HEK293 (cell line): ENCODE data around the gene KLHL12.

ENCODE experiments used
- EGR2 ChIP-seq: fragments of 450-650 bp; formaldehyde crosslinking; IDR thresholded peaks from 2 replicates; pipeline ENCODE4 v1.5.1; 2016; ENCODE audit warnings: low read depth, missing biosample characterization, missing genetic modification characterization
- GLIS1 ChIP-seq: fragments of 450-650 bp; formaldehyde crosslinking; IDR thresholded peaks from 2 replicates; pipeline ENCODE4 v1.5.1; 2016; ENCODE audit warnings: missing biosample characterization, missing genetic modification characterization
- HOXD13 ChIP-seq: sonication (generic); formaldehyde crosslinking; IDR thresholded peaks from 2 replicates; pipeline ENCODE4 v1.8.0; 2022; ENCODE audit warnings: missing genetic modification reagents, borderline replicate concordance
- KLF16 ChIP-seq: fragments of 450-650 bp; formaldehyde crosslinking; IDR thresholded peaks from 2 replicates; pipeline ENCODE4 v1.5.1; 2017; ENCODE audit warnings: missing biosample characterization, missing genetic modification characterization
- TRIM28 ChIP-seq: IDR thresholded peaks from 2 replicates; pipeline ENCODE4 v1.6.1; 2011; ENCODE audit warnings: low read length, control low read depth, borderline replicate concordance
- ZBTB8A ChIP-seq: fragments of 450-650 bp; formaldehyde crosslinking; IDR thresholded peaks from 2 replicates; pipeline ENCODE4 v1.5.1; 2016; ENCODE audit warnings: missing biosample characterization, missing genetic modification characterization
- ZNF112 ChIP-seq: fragments of 450-650 bp; formaldehyde crosslinking; IDR thresholded peaks from 2 replicates; pipeline ENCODE4 v1.5.0; 2017; ENCODE audit warnings: missing biosample characterization, missing genetic modification characterization
- ZNF2 ChIP-seq: fragments of 450-650 bp; formaldehyde crosslinking; IDR thresholded peaks from 2 replicates; pipeline ENCODE4 v1.5.1; 2016; ENCODE audit warnings: missing biosample characterization, missing genetic modification characterization
- ZNF302 ChIP-seq: fragments of 450-650 bp; formaldehyde crosslinking; IDR thresholded peaks from 2 replicates; pipeline ENCODE4 v1.5.1; 2016; ENCODE audit warnings: missing biosample characterization, missing genetic modification characterization, low read depth
- ZNF324 ChIP-seq: fragments of 450-650 bp; formaldehyde crosslinking; IDR thresholded peaks from 2 replicates; pipeline ENCODE4 v1.5.1; 2016; ENCODE audit warnings: missing biosample characterization, missing genetic modification characterization
- ZNF610 ChIP-seq: fragments of 450-650 bp; formaldehyde crosslinking; IDR thresholded peaks from 2 replicates; pipeline ENCODE4 v1.5.1; 2016; ENCODE audit warnings: missing biosample characterization, missing genetic modification characterization, borderline replicate concordance
- ZNF660 ChIP-seq: fragments of 450-650 bp; IDR thresholded peaks from 2 replicates; pipeline ENCODE4 v1.5.1; 2018; ENCODE audit warnings: missing biosample characterization, mild to moderate bottlenecking, missing genetic modification characterization
- ZNF791 ChIP-seq: fragments of 450-650 bp; formaldehyde crosslinking; IDR thresholded peaks from 2 replicates; pipeline ENCODE4 v1.5.1; 2016; ENCODE audit warnings: missing biosample characterization, missing genetic modification characterization
- TF ChIP-seq, protein P1 (sequence below): fragments of 450-650 bp; formaldehyde crosslinking; conservative IDR thresholded peaks from 2 replicates; pipeline ENCODE4 v1.5.1; 2016; ENCODE audit warnings: low read depth, missing biosample characterization, missing genetic modification characterization
- TF ChIP-seq, protein P2 (sequence below): fragments of 450-650 bp; formaldehyde crosslinking; IDR thresholded peaks from 2 replicates; pipeline ENCODE4 v1.5.1; 2017; ENCODE audit warnings: missing biosample characterization, mild to moderate bottlenecking, missing genetic modification characterization, moderate library complexity
- TF ChIP-seq, protein P3 (sequence below): fragments of 450-650 bp; formaldehyde crosslinking; IDR thresholded peaks from 2 replicates; pipeline ENCODE4 v1.5.1; 2017; ENCODE audit warnings: missing biosample characterization, missing genetic modification characterization
- TF ChIP-seq, protein P4 (sequence below): fragments of 450-650 bp; formaldehyde crosslinking; IDR thresholded peaks from 2 replicates; pipeline ENCODE4 v1.5.1; 2016; ENCODE audit warnings: missing biosample characterization, missing genetic modification characterization, borderline replicate concordance
- TF ChIP-seq, protein P5 (sequence below): fragments of 450-650 bp; formaldehyde crosslinking; IDR thresholded peaks from 2 replicates; pipeline ENCODE4 v1.5.1; 2017; ENCODE audit warnings: missing biosample characterization, missing genetic modification characterization
- TF ChIP-seq, protein P6 (sequence below): fragments of 450-650 bp; formaldehyde crosslinking; IDR thresholded peaks from 2 replicates; pipeline ENCODE4 v1.5.1; 2016; ENCODE audit warnings: missing biosample characterization, missing genetic modification characterization
- TF ChIP-seq, protein P7 (sequence below): fragments of 450-650 bp; formaldehyde crosslinking; IDR thresholded peaks from 2 replicates; pipeline ENCODE4 v1.5.1; 2017; ENCODE audit warnings: missing biosample characterization, missing genetic modification characterization

The KLHL12 gene

DNA sequence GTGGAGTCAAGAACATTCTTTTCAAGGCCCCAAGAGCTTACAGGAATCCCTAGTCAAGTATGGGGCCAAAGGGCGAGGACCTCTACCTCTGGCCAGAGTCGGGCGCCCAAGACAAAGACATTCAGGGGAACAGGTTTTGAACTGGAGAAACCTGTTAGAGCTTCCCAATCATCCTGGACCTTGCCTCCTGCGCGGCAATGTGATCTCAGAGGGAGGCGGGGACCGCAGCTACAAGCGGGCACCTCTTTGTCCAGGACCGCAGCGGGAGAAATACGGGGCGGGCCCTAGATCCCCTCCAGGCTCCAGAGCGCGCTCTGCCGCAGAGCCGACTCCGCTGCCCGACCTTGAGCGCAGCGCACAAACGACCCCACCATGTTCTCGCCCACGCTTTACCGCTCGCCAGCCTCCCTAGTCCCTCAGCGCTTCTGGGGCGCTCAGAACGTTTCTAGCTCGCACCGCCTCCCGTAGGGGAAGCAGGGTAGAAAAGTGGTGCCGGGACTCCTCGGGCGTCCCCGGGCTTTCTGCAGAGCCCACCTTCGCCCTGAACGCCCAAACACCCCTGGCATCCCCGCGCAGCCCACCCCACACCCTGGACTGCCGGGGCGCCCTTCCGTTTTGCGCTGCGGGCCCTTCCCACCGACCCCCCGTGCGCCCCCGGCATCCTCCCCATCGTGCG is 66.2 kb downstream of the KLHL12 start (continued):
- TF ChIP-seq, protein P1, sequence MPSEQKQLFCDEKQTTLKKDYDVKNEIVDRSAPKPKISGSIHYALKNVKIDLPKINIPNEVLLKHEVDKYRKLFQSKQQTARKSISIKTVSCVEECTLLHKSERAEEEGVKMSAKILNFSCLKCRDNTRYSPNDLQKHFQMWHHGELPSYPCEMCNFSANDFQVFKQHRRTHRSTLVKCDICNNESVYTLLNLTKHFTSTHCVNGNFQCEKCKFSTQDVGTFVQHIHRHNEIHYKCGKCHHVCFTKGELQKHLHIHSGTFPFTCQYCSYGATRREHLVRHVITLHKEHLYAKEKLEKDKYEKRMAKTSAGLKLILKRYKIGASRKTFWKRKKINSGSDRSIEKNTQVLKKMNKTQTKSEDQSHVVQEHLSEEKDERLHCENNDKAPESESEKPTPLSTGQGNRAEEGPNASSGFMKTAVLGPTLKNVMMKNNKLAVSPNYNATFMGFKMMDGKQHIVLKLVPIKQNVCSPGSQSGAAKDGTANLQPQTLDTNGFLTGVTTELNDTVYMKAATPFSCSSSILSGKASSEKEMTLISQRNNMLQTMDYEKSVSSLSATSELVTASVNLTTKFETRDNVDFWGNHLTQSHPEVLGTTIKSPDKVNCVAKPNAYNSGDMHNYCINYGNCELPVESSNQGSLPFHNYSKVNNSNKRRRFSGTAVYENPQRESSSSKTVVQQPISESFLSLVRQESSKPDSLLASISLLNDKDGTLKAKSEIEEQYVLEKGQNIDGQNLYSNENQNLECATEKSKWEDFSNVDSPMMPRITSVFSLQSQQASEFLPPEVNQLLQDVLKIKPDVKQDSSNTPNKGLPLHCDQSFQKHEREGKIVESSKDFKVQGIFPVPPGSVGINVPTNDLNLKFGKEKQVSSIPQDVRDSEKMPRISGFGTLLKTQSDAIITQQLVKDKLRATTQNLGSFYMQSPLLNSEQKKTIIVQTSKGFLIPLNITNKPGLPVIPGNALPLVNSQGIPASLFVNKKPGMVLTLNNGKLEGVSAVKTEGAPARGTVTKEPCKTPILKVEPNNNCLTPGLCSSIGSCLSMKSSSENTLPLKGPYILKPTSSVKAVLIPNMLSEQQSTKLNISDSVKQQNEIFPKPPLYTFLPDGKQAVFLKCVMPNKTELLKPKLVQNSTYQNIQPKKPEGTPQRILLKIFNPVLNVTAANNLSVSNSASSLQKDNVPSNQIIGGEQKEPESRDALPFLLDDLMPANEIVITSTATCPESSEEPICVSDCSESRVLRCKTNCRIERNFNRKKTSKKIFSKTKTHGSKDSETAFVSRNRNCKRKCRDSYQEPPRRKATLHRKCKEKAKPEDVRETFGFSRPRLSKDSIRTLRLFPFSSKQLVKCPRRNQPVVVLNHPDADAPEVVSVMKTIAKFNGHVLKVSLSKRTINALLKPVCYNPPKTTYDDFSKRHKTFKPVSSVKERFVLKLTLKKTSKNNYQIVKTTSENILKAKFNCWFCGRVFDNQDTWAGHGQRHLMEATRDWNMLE (tag by site-specific recombination) = no peak
- TF ChIP-seq, protein P2, sequence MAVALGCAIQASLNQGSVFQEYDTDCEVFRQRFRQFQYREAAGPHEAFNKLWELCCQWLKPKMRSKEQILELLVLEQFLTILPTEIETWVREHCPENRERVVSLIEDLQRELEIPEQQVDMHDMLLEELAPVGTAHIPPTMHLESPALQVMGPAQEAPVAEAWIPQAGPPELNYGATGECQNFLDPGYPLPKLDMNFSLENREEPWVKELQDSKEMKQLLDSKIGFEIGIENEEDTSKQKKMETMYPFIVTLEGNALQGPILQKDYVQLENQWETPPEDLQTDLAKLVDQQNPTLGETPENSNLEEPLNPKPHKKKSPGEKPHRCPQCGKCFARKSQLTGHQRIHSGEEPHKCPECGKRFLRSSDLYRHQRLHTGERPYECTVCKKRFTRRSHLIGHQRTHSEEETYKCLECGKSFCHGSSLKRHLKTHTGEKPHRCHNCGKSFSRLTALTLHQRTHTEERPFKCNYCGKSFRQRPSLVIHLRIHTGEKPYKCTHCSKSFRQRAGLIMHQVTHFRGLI = 0 out of 2 replicates have a peak, but pooled peaks have one; percentile 23
- no peak for TF ChIP-seq ZNF112 (tag by site-specific recombination)
- peak; percentile 90 for TF ChIP-seq ZBTB8A
- peak; percentile 61 for TF ChIP-seq GLIS1 (tag by site-specific recombination)
- TF ChIP-seq, protein P3, sequence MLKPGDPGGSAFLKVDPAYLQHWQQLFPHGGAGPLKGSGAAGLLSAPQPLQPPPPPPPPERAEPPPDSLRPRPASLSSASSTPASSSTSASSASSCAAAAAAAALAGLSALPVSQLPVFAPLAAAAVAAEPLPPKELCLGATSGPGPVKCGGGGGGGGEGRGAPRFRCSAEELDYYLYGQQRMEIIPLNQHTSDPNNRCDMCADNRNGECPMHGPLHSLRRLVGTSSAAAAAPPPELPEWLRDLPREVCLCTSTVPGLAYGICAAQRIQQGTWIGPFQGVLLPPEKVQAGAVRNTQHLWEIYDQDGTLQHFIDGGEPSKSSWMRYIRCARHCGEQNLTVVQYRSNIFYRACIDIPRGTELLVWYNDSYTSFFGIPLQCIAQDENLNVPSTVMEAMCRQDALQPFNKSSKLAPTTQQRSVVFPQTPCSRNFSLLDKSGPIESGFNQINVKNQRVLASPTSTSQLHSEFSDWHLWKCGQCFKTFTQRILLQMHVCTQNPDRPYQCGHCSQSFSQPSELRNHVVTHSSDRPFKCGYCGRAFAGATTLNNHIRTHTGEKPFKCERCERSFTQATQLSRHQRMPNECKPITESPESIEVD (tag by site-specific recombination) = no peak
- TF ChIP-seq ZNF324 = 0 out of 2 replicates have a peak, but pooled peaks have one; percentile 18
- TF ChIP-seq, protein P4, sequence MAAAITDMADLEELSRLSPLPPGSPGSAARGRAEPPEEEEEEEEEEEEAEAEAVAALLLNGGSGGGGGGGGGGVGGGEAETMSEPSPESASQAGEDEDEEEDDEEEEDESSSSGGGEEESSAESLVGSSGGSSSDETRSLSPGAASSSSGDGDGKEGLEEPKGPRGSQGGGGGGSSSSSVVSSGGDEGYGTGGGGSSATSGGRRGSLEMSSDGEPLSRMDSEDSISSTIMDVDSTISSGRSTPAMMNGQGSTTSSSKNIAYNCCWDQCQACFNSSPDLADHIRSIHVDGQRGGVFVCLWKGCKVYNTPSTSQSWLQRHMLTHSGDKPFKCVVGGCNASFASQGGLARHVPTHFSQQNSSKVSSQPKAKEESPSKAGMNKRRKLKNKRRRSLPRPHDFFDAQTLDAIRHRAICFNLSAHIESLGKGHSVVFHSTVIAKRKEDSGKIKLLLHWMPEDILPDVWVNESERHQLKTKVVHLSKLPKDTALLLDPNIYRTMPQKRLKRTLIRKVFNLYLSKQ (tag by site-specific recombination) = no peak
- peak; percentile 63; the same call in 1 of the 2 replicates for TF ChIP-seq KLF16
- peak; percentile 50; the same call in 1 of the 2 replicates for TF ChIP-seq ZNF660
- TF ChIP-seq, protein P5, sequence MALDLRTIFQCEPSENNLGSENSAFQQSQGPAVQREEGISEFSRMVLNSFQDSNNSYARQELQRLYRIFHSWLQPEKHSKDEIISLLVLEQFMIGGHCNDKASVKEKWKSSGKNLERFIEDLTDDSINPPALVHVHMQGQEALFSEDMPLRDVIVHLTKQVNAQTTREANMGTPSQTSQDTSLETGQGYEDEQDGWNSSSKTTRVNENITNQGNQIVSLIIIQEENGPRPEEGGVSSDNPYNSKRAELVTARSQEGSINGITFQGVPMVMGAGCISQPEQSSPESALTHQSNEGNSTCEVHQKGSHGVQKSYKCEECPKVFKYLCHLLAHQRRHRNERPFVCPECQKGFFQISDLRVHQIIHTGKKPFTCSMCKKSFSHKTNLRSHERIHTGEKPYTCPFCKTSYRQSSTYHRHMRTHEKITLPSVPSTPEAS (tag by site-specific recombination) = no peak; the same call in 1 of the 2 replicates
- 0 out of 2 replicates have a peak, but pooled peaks have one; percentile 26 for TF ChIP-seq ZNF2
- no peak for TF ChIP-seq ZNF302 (tag by site-specific recombination)
- TF ChIP-seq ZNF791 = no peak
- no peak for TF ChIP-seq ZNF610 (tag by site-specific recombination)
- peak; percentile 65 for TF ChIP-seq EGR2 (tag by site-specific recombination)
- no peak for TF ChIP-seq TRIM28
- TF ChIP-seq, protein P6, sequence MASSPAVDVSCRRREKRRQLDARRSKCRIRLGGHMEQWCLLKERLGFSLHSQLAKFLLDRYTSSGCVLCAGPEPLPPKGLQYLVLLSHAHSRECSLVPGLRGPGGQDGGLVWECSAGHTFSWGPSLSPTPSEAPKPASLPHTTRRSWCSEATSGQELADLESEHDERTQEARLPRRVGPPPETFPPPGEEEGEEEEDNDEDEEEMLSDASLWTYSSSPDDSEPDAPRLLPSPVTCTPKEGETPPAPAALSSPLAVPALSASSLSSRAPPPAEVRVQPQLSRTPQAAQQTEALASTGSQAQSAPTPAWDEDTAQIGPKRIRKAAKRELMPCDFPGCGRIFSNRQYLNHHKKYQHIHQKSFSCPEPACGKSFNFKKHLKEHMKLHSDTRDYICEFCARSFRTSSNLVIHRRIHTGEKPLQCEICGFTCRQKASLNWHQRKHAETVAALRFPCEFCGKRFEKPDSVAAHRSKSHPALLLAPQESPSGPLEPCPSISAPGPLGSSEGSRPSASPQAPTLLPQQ = peak; percentile 75
- TF ChIP-seq HOXD13 (CRISPR knock-in tag) = no peak
- TF ChIP-seq, protein P7, sequence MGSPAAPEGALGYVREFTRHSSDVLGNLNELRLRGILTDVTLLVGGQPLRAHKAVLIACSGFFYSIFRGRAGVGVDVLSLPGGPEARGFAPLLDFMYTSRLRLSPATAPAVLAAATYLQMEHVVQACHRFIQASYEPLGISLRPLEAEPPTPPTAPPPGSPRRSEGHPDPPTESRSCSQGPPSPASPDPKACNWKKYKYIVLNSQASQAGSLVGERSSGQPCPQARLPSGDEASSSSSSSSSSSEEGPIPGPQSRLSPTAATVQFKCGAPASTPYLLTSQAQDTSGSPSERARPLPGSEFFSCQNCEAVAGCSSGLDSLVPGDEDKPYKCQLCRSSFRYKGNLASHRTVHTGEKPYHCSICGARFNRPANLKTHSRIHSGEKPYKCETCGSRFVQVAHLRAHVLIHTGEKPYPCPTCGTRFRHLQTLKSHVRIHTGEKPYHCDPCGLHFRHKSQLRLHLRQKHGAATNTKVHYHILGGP (tag by site-specific recombination) = no peak
